Gastrocnemius medialis (tissue), 4 donors: ENCODE results near the gene PDPN. TPM values are rescaled to one million over a fixed set of nuclear protein-coding genes. Genes with fewer than 3 reads are reported as not detected.
A peak's percentile ranks its signal among the peaks of the same experiment; 100 is the strongest.

Experiments
- ATAC-seq, 2 donors: fragments of 150-250 bp; one replicate each; pipeline ENCODE4 v1.9.1; 2016
- DNase-seq, 2 donors: peaks; one replicate each; pipeline ENCODE4 v3.0.0-alpha.2; 2019
- H3K27ac ChIP-seq, 4 donors: fragments of 200-600 bp; sonication (generic); 1 replicate in 1 of 4; 2 replicates in 3 of 4; pipeline ENCODE4 v1.5.1; 2016 to 2018; ENCODE audit warnings: mild to moderate bottlenecking in 2 of 4, moderate library complexity in 1 of 4
- H3K27me3 ChIP-seq, 3 donors: fragments of 200-600 bp; sonication (generic) in 2 of 3; 1 replicate in 1 of 3; 2 replicates in 2 of 3; pipeline versions ENCODE4 v1.5.1 to v1.6.0; 2016 to 2019; ENCODE audit warnings: mild to moderate bottlenecking in 1 of 3, moderate library complexity in 1 of 3
- H3K36me3 ChIP-seq, 2 donors: fragments of 200-600 bp; sonication (generic) in 1 of 2; one replicate each; pipeline ENCODE4 v1.5.1; 2017 to 2018
- H3K4me1 ChIP-seq, 2 donors: fragments of 200-600 bp; sonication (generic) in 1 of 2; one replicate each; pipeline ENCODE4 v1.5.1; 2016 to 2017; ENCODE audit warnings: mild to moderate bottlenecking in 2 of 2
- H3K4me3 ChIP-seq, 4 donors: fragments of 200-600 bp; sonication (generic) in 3 of 4; 1 replicate in 1 of 4; 2 replicates in 3 of 4; pipeline ENCODE4 v1.5.1; 2016 to 2019; ENCODE audit warnings: mild to moderate bottlenecking in 2 of 4
- H3K9me3 ChIP-seq, 3 donors: fragments of 200-600 bp; sonication (generic) in 2 of 3; 1 replicate in 1 of 3; 2 replicates in 2 of 3; pipeline ENCODE4 v1.5.1; 2016 to 2019
- CTCF ChIP-seq, 5 experiments: fragments of 450-650 bp in 3 of 5; fragments of 200-600 bp in 2 of 5; sonication (generic) in 2 of 5; IDR thresholded peaks in 4 of 5; conservative IDR thresholded peaks in 1 of 5; 1 replicate in 4 of 5; 2 replicates in 1 of 5; pipeline ENCODE4 v1.5.1; 2016 to 2019; ENCODE audit warnings: antibody characterized with exemption in 5 of 5, mild to moderate bottlenecking in 3 of 5, moderate library complexity in 3 of 5
- POLR2A ChIP-seq, 2 donors: fragments of 450-650 bp; IDR thresholded peaks; one replicate each; pipeline ENCODE4 v1.6.1; 2017; ENCODE audit warnings: antibody characterized with exemption in 2 of 2, mild to moderate bottlenecking in 2 of 2, moderate library complexity in 2 of 2
- in situ Hi-C, 4 donors: fragments of 200-750 bp; cut with MboI; loops; one replicate each; pipeline versions ENCODE4 v1.15.0 to v1.8.0; 2017; ENCODE audit warnings: low sequenced_read_pairs in 4 of 4
- intact Hi-C: fragments of 100-400 bp; cut with DNase I; formaldehyde crosslinking; loops from one replicate; pipeline ENCODE4 v1.15.1; 2023; ENCODE audit warnings: low total_unique reads
- total RNA-seq, 4 donors: library from RNA; depleted of rRNA; stranded (reverse); fragments of >200 nt; gene quantifications; one replicate each; pipeline versions ENCODE4 v1.1.0 to v1.2.3, GENCODE V29; 2016

Gene PDPN
- total RNA-seq, 4 donors from 2014 or later, result 9.8 to 42.5 (median 21.3) TPM

- in situ Hi-C loops, result no loop called here
- ATAC-seq (no peak), DNase-seq (no peak)
- Histone ChIP-seq H3K9me3 (no peaks in the 10 kb centered on the region), H3K36me3 (peaks cover 0 to 14% of the 10 kb centered on the region in 2 donors), H3K27me3 (no peaks in the 10 kb centered on the region), H3K4me3 (no peak overlapping the region), H3K27ac (peak overlapping the region in 3 of 4 donors; percentile 81 to 90 (median 86)), H3K4me1 (peaks cover 8 to 16% of the 10 kb centered on the region in 2 donors)
- TF ChIP-seq CTCF (IDR thresholded peaks at IDR 0.05 in 4 of 5, conservative IDR thresholded peaks at IDR 0.05 in 1 of 5) (no peak), POLR2A (IDR thresholded peaks at IDR 0.05) (no peak)
- intact Hi-C loops, result no loop called here
These were observed 34.9 kb downstream of the PDPN start for GRCh38 chr1:13618483-13618882.

GRCh38 chr1:13619909-13620308, 36.3 kb downstream of the PDPN start:
- Histone ChIP-seq H3K9me3 (no peaks in the 10 kb centered on the region), H3K36me3 (peaks cover 0 to 8% of the 10 kb centered on the region in 2 donors), H3K27me3 (no peaks in the 10 kb centered on the region), H3K4me1 (peaks cover 8 to 16% of the 10 kb centered on the region in 2 donors), H3K27ac (peak overlapping the region; percentile 64 to 90 (median 84)), H3K4me3 (no peak overlapping the region)
- in situ Hi-C loops (no loop called here), intact Hi-C loops (no loop called here)
- DNase-seq, result peak; percentile 60 to 90
- peak; percentile 96 to 97 for ATAC-seq
- TF ChIP-seq CTCF (IDR thresholded peaks at IDR 0.05 in 4 of 5, conservative IDR thresholded peaks at IDR 0.05 in 1 of 5) (no peak), POLR2A (IDR thresholded peaks at IDR 0.05) (peak; percentile 6 to 64)

GRCh38 chr1:13620825-13621224, 37.2 kb downstream of the PDPN start:
- no peaks in the 10 kb centered on the region for H3K27me3 ChIP-seq
- in situ Hi-C loops (no loop called here), intact Hi-C loops (no loop called here)
- TF ChIP-seq POLR2A (IDR thresholded peaks at IDR 0.05), result no peak
- TF ChIP-seq CTCF (IDR thresholded peaks at IDR 0.05 in 4 of 5, conservative IDR thresholded peaks at IDR 0.05 in 1 of 5), result no peak
- no peak overlapping the region for H3K4me3 ChIP-seq
- H3K4me1 ChIP-seq, result peaks cover 8 to 16% of the 10 kb centered on the region in 2 donors
- ATAC-seq (no peak), DNase-seq (no peak)
- no peaks in the 10 kb centered on the region for H3K36me3 ChIP-seq
- no peaks in the 10 kb centered on the region for H3K9me3 ChIP-seq
- peak overlapping the region in 3 of 4 donors; percentile 81 to 90 (median 86) for H3K27ac ChIP-seq

- TF ChIP-seq POLR2A (IDR thresholded peaks at IDR 0.05), result no peak
- TF ChIP-seq CTCF (IDR thresholded peaks at IDR 0.05 in 4 of 5, conservative IDR thresholded peaks at IDR 0.05 in 1 of 5), result no peak
- no peak for DNase-seq
- Histone ChIP-seq H3K27me3 (no peaks in the 10 kb centered on the region), H3K27ac (no peak overlapping the region), H3K36me3 (no peaks in the 10 kb centered on the region), H3K4me1 (peaks cover 8 to 16% of the 10 kb centered on the region in 2 donors), H3K9me3 (no peaks in the 10 kb centered on the region), H3K4me3 (no peak overlapping the region)
- intact Hi-C loops, result no loop called here
- in situ Hi-C loops, result no loop called here
- no peak for ATAC-seq
These were observed 38.8 kb downstream of the PDPN start for GRCh38 chr1:13622446-13622845.
